ENCODE measurements around the gene CCNA2.

CCNA2 gene

GRCh38 chr4:121794505-121795188 lies 29.0 kb downstream of the CCNA2 start:
- Histone ChIP-seq H3K9ac (ENCODE audit: insufficient read length, low read depth) (no peak overlapping the region), H3K4me3 (ENCODE audit: insufficient read length, low read depth) (no peak overlapping the region), H3K27me3 (ENCODE audit: insufficient read depth, insufficient read length) (no peaks in the 10 kb centered on the region), H3K9me3 (ENCODE audit: insufficient read depth, low read length) (no peaks in the 10 kb centered on the region), H3K4me1 (ENCODE audit: insufficient read depth, insufficient read length) (no peaks in the 10 kb centered on the region), H3K36me3 (ENCODE audit: insufficient read depth, insufficient read length, low read length) (no peaks in the 10 kb centered on the region)
- TF ChIP-seq YY1 (IDR thresholded peaks at IDR 0.05; ENCODE audit: insufficient read depth, insufficient read length) = no peak
- no peak for TF ChIP-seq ZNF274 (IDR thresholded peaks at IDR 0.05; ENCODE audit: low read depth, low read length)
- TF ChIP-seq SUZ12 (IDR thresholded peaks at IDR 0.05; ENCODE audit: extremely low read depth, insufficient read depth, insufficient read length) = no peak
- DNase-seq (ENCODE audit: low read depth, low spot score) = no peak

GRCh38 chr4:121792966-121793365 lies 30.7 kb downstream of the CCNA2 start:
- H3K27me3 ChIP-seq (ENCODE audit: insufficient read depth, insufficient read length) = no peaks in the 10 kb centered on the region
- no peak for DNase-seq (ENCODE audit: low read depth, low spot score)
- TF ChIP-seq SUZ12 (IDR thresholded peaks at IDR 0.05; ENCODE audit: extremely low read depth, insufficient read depth, insufficient read length) (no peak), YY1 (IDR thresholded peaks at IDR 0.05; ENCODE audit: insufficient read depth, insufficient read length) (no peak), ZNF274 (IDR thresholded peaks at IDR 0.05; ENCODE audit: low read depth, low read length) (no peak)
- no peak overlapping the region for H3K9ac ChIP-seq (ENCODE audit: insufficient read length, low read depth)
- no peaks in the 10 kb centered on the region for H3K4me1 ChIP-seq (ENCODE audit: insufficient read depth, insufficient read length)
- H3K4me3 ChIP-seq (ENCODE audit: insufficient read length, low read depth) = no peak overlapping the region
- H3K9me3 ChIP-seq (ENCODE audit: insufficient read depth, low read length) = no peaks in the 10 kb centered on the region
- no peaks in the 10 kb centered on the region for H3K36me3 ChIP-seq (ENCODE audit: insufficient read depth, insufficient read length, low read length)

- TF ChIP-seq SUZ12 (IDR thresholded peaks at IDR 0.05; ENCODE audit: extremely low read depth, insufficient read depth, insufficient read length) (no peak), YY1 (IDR thresholded peaks at IDR 0.05; ENCODE audit: insufficient read depth, insufficient read length) (no peak), ZNF274 (IDR thresholded peaks at IDR 0.05; ENCODE audit: low read depth, low read length) (no peak)
- DNase-seq (ENCODE audit: low read depth, low spot score) = no peak
- Histone ChIP-seq H3K9ac (ENCODE audit: insufficient read length, low read depth) (no peak overlapping the region), H3K27me3 (ENCODE audit: insufficient read depth, insufficient read length) (no peaks in the 10 kb centered on the region), H3K36me3 (ENCODE audit: insufficient read depth, insufficient read length, low read length) (no peaks in the 10 kb centered on the region), H3K4me1 (ENCODE audit: insufficient read depth, insufficient read length) (no peaks in the 10 kb centered on the region), H3K9me3 (ENCODE audit: insufficient read depth, low read length) (no peaks in the 10 kb centered on the region), H3K4me3 (ENCODE audit: insufficient read length, low read depth) (no peak overlapping the region)
Measured at GRCh38 chr4:121791481-121791880, 32.2 kb downstream of the CCNA2 start.

- Histone ChIP-seq H3K9ac (ENCODE audit: insufficient read length, low read depth) (no peak overlapping the region), H3K4me3 (ENCODE audit: insufficient read length, low read depth) (no peak overlapping the region), H3K36me3 (ENCODE audit: insufficient read depth, insufficient read length, low read length) (no peaks in the 10 kb centered on the region), H3K4me1 (ENCODE audit: insufficient read depth, insufficient read length) (no peaks in the 10 kb centered on the region), H3K27me3 (ENCODE audit: insufficient read depth, insufficient read length) (no peaks in the 10 kb centered on the region), H3K9me3 (ENCODE audit: insufficient read depth, low read length) (no peaks in the 10 kb centered on the region)
- TF ChIP-seq ZNF274 (IDR thresholded peaks at IDR 0.05; ENCODE audit: low read depth, low read length) = no peak
- no peak for TF ChIP-seq YY1 (IDR thresholded peaks at IDR 0.05; ENCODE audit: insufficient read depth, insufficient read length)
- no peak for TF ChIP-seq SUZ12 (IDR thresholded peaks at IDR 0.05; ENCODE audit: extremely low read depth, insufficient read depth, insufficient read length)
- DNase-seq (ENCODE audit: low read depth, low spot score) = no peak
Measured at GRCh38 chr4:121790976-121791375, 32.7 kb downstream of the CCNA2 start.

- no peaks in the 10 kb centered on the region for H3K9me3 ChIP-seq (ENCODE audit: insufficient read depth, low read length)
Measured at GRCh38 chr4:121789960-121790829, 33.5 kb downstream of the CCNA2 start.

GRCh38 chr4:121789455-121789854 lies 34.2 kb downstream of the CCNA2 start:
- DNase-seq (ENCODE audit: low read depth, low spot score) = no peak
- no peaks in the 10 kb centered on the region for H3K36me3 ChIP-seq (ENCODE audit: insufficient read depth, insufficient read length, low read length)
- H3K9ac ChIP-seq (ENCODE audit: insufficient read length, low read depth) = no peak overlapping the region
- H3K4me1 ChIP-seq (ENCODE audit: insufficient read depth, insufficient read length) = no peaks in the 10 kb centered on the region
- TF ChIP-seq YY1 (IDR thresholded peaks at IDR 0.05; ENCODE audit: insufficient read depth, insufficient read length) (no peak), ZNF274 (IDR thresholded peaks at IDR 0.05; ENCODE audit: low read depth, low read length) (no peak), SUZ12 (IDR thresholded peaks at IDR 0.05; ENCODE audit: extremely low read depth, insufficient read depth, insufficient read length) (no peak)
- H3K27me3 ChIP-seq (ENCODE audit: insufficient read depth, insufficient read length) = no peaks in the 10 kb centered on the region
- no peaks in the 10 kb centered on the region for H3K9me3 ChIP-seq (ENCODE audit: insufficient read depth, low read length)
- H3K4me3 ChIP-seq (ENCODE audit: insufficient read length, low read depth) = no peak overlapping the region

More at GRCh38 chr4:121789960-121790829, 33.5 kb downstream of the CCNA2 start:
- Histone ChIP-seq H3K4me3 (ENCODE audit: insufficient read length, low read depth) (no peak overlapping the region), H3K4me1 (ENCODE audit: insufficient read depth, insufficient read length) (no peaks in the 10 kb centered on the region), H3K27me3 (ENCODE audit: insufficient read depth, insufficient read length) (no peaks in the 10 kb centered on the region), H3K9ac (ENCODE audit: insufficient read length, low read depth) (no peak overlapping the region), H3K36me3 (ENCODE audit: insufficient read depth, insufficient read length, low read length) (no peaks in the 10 kb centered on the region)
- DNase-seq (ENCODE audit: low read depth, low spot score) = no peak
- TF ChIP-seq YY1 (IDR thresholded peaks at IDR 0.05; ENCODE audit: insufficient read depth, insufficient read length) (no peak), ZNF274 (IDR thresholded peaks at IDR 0.05; ENCODE audit: low read depth, low read length) (no peak), SUZ12 (IDR thresholded peaks at IDR 0.05; ENCODE audit: extremely low read depth, insufficient read depth, insufficient read length) (no peak)

- H3K27me3 ChIP-seq (ENCODE audit: insufficient read depth, insufficient read length) = no peaks in the 10 kb centered on the region
- no peaks in the 10 kb centered on the region for H3K4me1 ChIP-seq (ENCODE audit: insufficient read depth, insufficient read length)
- H3K9ac ChIP-seq (ENCODE audit: insufficient read length, low read depth) = no peak overlapping the region
- DNase-seq (ENCODE audit: low read depth, low spot score) = no peak
- H3K4me3 ChIP-seq (ENCODE audit: insufficient read length, low read depth) = no peak overlapping the region
- no peaks in the 10 kb centered on the region for H3K36me3 ChIP-seq (ENCODE audit: insufficient read depth, insufficient read length, low read length)
- no peaks in the 10 kb centered on the region for H3K9me3 ChIP-seq (ENCODE audit: insufficient read depth, low read length)
- no peak for TF ChIP-seq YY1 (IDR thresholded peaks at IDR 0.05; ENCODE audit: insufficient read depth, insufficient read length)
- no peak for TF ChIP-seq SUZ12 (IDR thresholded peaks at IDR 0.05; ENCODE audit: extremely low read depth, insufficient read depth, insufficient read length)
- TF ChIP-seq ZNF274 (IDR thresholded peaks at IDR 0.05; ENCODE audit: low read depth, low read length) = no peak
Measured at GRCh38 chr4:121788896-121789295, 34.8 kb downstream of the CCNA2 start.
